Loucy (cell line): ENCODE measurements around the gene PCCA.
A peak's percentile ranks its signal among the peaks of the same experiment; 100 is the strongest.
"Not testable (repeated sequence)": the region's sequence is repeated elsewhere in the genome, so short reads cannot be mapped to it uniquely, and the experiment has no call there.

Experiments used
- H2AFZ ChIP-seq: fragments of 200-600 bp; sonication (generic); 2 replicates; pipeline ENCODE4 v1.6.0; 2016; ENCODE audit warnings: antibody characterized with exemption, mild to moderate bottlenecking, low read length, moderate library complexity
- H3F3A ChIP-seq: fragments of 200-600 bp; 2 replicates; pipeline ENCODE4 v1.6.0; 2016; ENCODE audit warnings: antibody characterized with exemption, low read depth, mild to moderate bottlenecking
- H3K27me3 ChIP-seq: fragments of 200-600 bp; sonication (generic); 2 replicates; pipeline ENCODE4 v1.6.1; 2014; ENCODE audit warnings: low read length, mild to moderate bottlenecking; ENCODE audit not compliant: insufficient read depth, poor library complexity, severe bottlenecking
- H3K36me3 ChIP-seq: fragments of 200-600 bp; sonication (generic); 2 replicates; pipeline ENCODE4 v1.6.1; 2016; ENCODE audit warnings: low read length; ENCODE audit not compliant: insufficient read depth
- H3K4me1 ChIP-seq: fragments of 200-600 bp; sonication (generic); 2 replicates; pipeline ENCODE4 v1.5.1; 2014; ENCODE audit warnings: low read length, mild to moderate bottlenecking; ENCODE audit not compliant: insufficient read depth, poor library complexity, severe bottlenecking
- H3K4me2 ChIP-seq: fragments of 200-600 bp; sonication (generic); 2 replicates; pipeline ENCODE4 v1.6.0; 2014; ENCODE audit warnings: antibody characterized with exemption, low read length, low read depth, mild to moderate bottlenecking; ENCODE audit not compliant: poor library complexity, severe bottlenecking
- H3K4me3 ChIP-seq: fragments of 200-600 bp; sonication (generic); 2 replicates; pipeline ENCODE4 v1.5.1; 2014; ENCODE audit warnings: low read length, mild to moderate bottlenecking, mixed read lengths; ENCODE audit not compliant: poor library complexity, severe bottlenecking
- H3K79me2 ChIP-seq: fragments of 200-600 bp; sonication (generic); 2 replicates; pipeline ENCODE4 v1.6.1; 2014; ENCODE audit warnings: low read length; ENCODE audit not compliant: insufficient read depth
- H3K9ac ChIP-seq: fragments of 200-600 bp; sonication (generic); 2 replicates; pipeline ENCODE4 v1.6.0; 2014; ENCODE audit warnings: mild to moderate bottlenecking, low read depth, low read length, moderate library complexity; ENCODE audit not compliant: poor library complexity, severe bottlenecking
- H3K9me2 ChIP-seq: fragments of 200-600 bp; sonication (generic); replicated peaks from 2 replicates; pipeline ENCODE4 v1.6.1; 2016; ENCODE audit warnings: low read depth, low read length, mixed read lengths
- H3K9me3 ChIP-seq: fragments of 200-600 bp; sonication (generic); 2 replicates; pipeline ENCODE4 v1.6.1; 2014; ENCODE audit warnings: mild to moderate bottlenecking, antibody characterized with exemption, low read length, low read depth; ENCODE audit not compliant: insufficient read depth
- H4K20me1 ChIP-seq: fragments of 200-600 bp; sonication (generic); 2 replicates; pipeline ENCODE4 v1.6.0; 2014; ENCODE audit warnings: antibody characterized with exemption, low read length, mild to moderate bottlenecking; ENCODE audit not compliant: insufficient read depth, poor library complexity, severe bottlenecking
- CTCF ChIP-seq: fragments of 200-600 bp; sonication (generic); conservative IDR thresholded peaks from 2 replicates; pipeline ENCODE4 v1.5.1; 2014; ENCODE audit warnings: mild to moderate bottlenecking, antibody characterized with exemption, low read length
- EZH2phosphoT487 ChIP-seq: fragments of 200-600 bp; IDR thresholded peaks from 2 replicates; pipeline ENCODE4 v1.6.1; 2018; ENCODE audit warnings: antibody characterized with exemption, mild to moderate bottlenecking, moderate library complexity, borderline replicate concordance

The PCCA gene

GRCh38 chr13:100221166-100221565 is 132.3 kb downstream of the PCCA start:
- Histone ChIP-seq H3K9ac (no peak overlapping the region), H3K4me1 (peaks cover 11% of the 10 kb centered on the region), H4K20me1 (no peaks in the 10 kb centered on the region), H3K79me2 (no peaks in the 10 kb centered on the region), H2AFZ (no peak overlapping the region), H3F3A (no peaks in the 10 kb centered on the region), H3K4me2 (peak overlapping the region; percentile 27), H3K36me3 (peaks cover 2% of the 10 kb centered on the region; the same call in 1 of the 2 replicates), H3K27me3 (no peaks in the 10 kb centered on the region), H3K9me3 (no peaks in the 10 kb centered on the region), H3K9me2 (no peaks in the 10 kb centered on the region), H3K4me3 (no peak overlapping the region)
- TF ChIP-seq EZH2phosphoT487 (no peak), CTCF (no peak)

GRCh38 chr13:100223966-100224530 is 135.2 kb downstream of the PCCA start:
- not testable (repeated sequence) for H3K79me2 ChIP-seq, H3K4me3 ChIP-seq, H3K9me3 ChIP-seq, H3K36me3 ChIP-seq, H3K9ac ChIP-seq, H3K9me2 ChIP-seq, H3K4me2 ChIP-seq, H3F3A ChIP-seq, H4K20me1 ChIP-seq, H2AFZ ChIP-seq, H3K27me3 ChIP-seq
- H3K4me1 ChIP-seq: peaks cover 11% of the 10 kb centered on the region

GRCh38 chr13:100229603-100230002 is 140.7 kb downstream of the PCCA start:
- Histone ChIP-seq H3K4me2 (no peak overlapping the region), H3K79me2 (no peaks in the 10 kb centered on the region), H4K20me1 (no peaks in the 10 kb centered on the region), H3K4me1 (peaks cover 19% of the 10 kb centered on the region), H2AFZ (no peak overlapping the region), H3K27me3 (no peaks in the 10 kb centered on the region), H3K36me3 (no peaks in the 10 kb centered on the region), H3F3A (no peaks in the 10 kb centered on the region), H3K4me3 (no peak overlapping the region), H3K9me2 (no peaks in the 10 kb centered on the region), H3K9me3 (no peaks in the 10 kb centered on the region), H3K9ac (no peak overlapping the region)
- TF ChIP-seq EZH2phosphoT487 (no peak), CTCF (no peak)

- no peak overlapping the region for H2AFZ ChIP-seq
- H3F3A ChIP-seq: no peaks in the 10 kb centered on the region
- H3K9me3 ChIP-seq: no peaks in the 10 kb centered on the region
- no peaks in the 10 kb centered on the region for H3K27me3 ChIP-seq
- no peaks in the 10 kb centered on the region for H4K20me1 ChIP-seq
- no peaks in the 10 kb centered on the region for H3K9me2 ChIP-seq
- TF ChIP-seq CTCF (no peak), EZH2phosphoT487 (no peak)
- no peak overlapping the region for H3K4me3 ChIP-seq
- H3K4me2 ChIP-seq: no peak overlapping the region
- H3K9ac ChIP-seq: no peak overlapping the region
- no peaks in the 10 kb centered on the region for H3K36me3 ChIP-seq
- peaks cover 31% of the 10 kb centered on the region for H3K4me1 ChIP-seq
- no peaks in the 10 kb centered on the region for H3K79me2 ChIP-seq
Measured at GRCh38 chr13:100230769-100231149, 141.9 kb downstream of the PCCA start.
